HepG2 (cell line): ENCODE measurements around the gene CILP2.

Experiments used
- GLI4 ChIP-seq: sonication (generic); formaldehyde crosslinking; IDR thresholded peaks from 2 replicates; pipeline ENCODE4 v1.5.1; 2020; ENCODE audit warnings: missing genetic modification reagents, mild to moderate bottlenecking, moderate library complexity, borderline replicate concordance
- HMG20A ChIP-seq: IDR thresholded peaks from 2 replicates; pipeline ENCODE4 v1.6.1; 2016; ENCODE audit warnings: borderline replicate concordance
- KDM6A ChIP-seq: IDR thresholded peaks from 2 replicates; pipeline ENCODE4 v1.6.1; 2016; ENCODE audit warnings: low read depth
- NR3C1 ChIP-seq: sonication (generic); formaldehyde crosslinking; IDR thresholded peaks from 2 replicates; pipeline ENCODE4 v1.4.0; 2020; ENCODE audit warnings: missing genetic modification reagents
- POLR2AphosphoS5 ChIP-seq: IDR thresholded peaks from 2 replicates; pipeline ENCODE4 v1.6.1; 2012; ENCODE audit warnings: low read depth, low read length
- PRDM15 ChIP-seq: sonication (generic); formaldehyde crosslinking; IDR thresholded peaks from 2 replicates; pipeline ENCODE4 v1.4.0; 2020; ENCODE audit warnings: missing genetic modification reagents
- SPEN ChIP-seq: sonication (generic); formaldehyde crosslinking; IDR thresholded peaks from 2 replicates; pipeline ENCODE4 v1.5.1; 2020; ENCODE audit warnings: low read depth, mild to moderate bottlenecking, missing genetic modification reagents
- ZNF138 ChIP-seq: sonication (generic); formaldehyde crosslinking; IDR thresholded peaks from 2 replicates; pipeline ENCODE4 v1.5.0; 2020; ENCODE audit warnings: mild to moderate bottlenecking, low read depth, missing genetic modification reagents
- ZNF207 ChIP-seq: fragments of 450-650 bp; IDR thresholded peaks from 2 replicates; pipeline ENCODE4 v1.6.1; 2016; ENCODE audit warnings: antibody characterized with exemption, borderline replicate concordance
- ZNF407 ChIP-seq: sonication (generic); formaldehyde crosslinking; IDR thresholded peaks from one replicate; pipeline ENCODE4 v1.5.1; 2020; ENCODE audit warnings: mild to moderate bottlenecking, missing genetic modification reagents; ENCODE audit errors: not compliant biosample characterization
- ZNF740 ChIP-seq: sonication (generic); formaldehyde crosslinking; IDR thresholded peaks from 2 replicates; pipeline ENCODE4 v1.4.0; 2020; ENCODE audit warnings: missing genetic modification reagents
- TF ChIP-seq, protein P1 (sequence below): sonication (generic); formaldehyde crosslinking; IDR thresholded peaks from 2 replicates; pipeline ENCODE4 v1.5.0; 2020; ENCODE audit warnings: mild to moderate bottlenecking, missing genetic modification reagents, moderate library complexity

DNA sequence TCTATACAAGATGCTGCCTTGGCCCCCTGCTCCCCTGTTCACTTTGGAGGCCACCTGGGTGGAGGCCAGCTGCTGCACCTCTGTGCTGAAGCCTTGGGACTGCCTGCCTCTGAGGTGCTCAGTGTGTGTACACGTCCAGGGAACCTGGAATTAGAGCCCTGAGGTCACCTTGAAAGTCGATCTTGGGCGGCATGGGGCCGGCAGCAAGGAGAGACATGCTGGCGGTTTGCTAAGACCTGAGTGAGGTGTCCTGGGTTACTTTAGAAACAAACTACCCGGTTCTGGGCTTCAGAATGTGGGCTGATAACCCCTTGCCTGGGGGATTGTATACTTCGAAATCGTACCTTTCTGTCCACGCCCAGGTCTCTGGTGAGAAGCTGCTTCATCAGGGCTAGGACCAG is 48.3 kb upstream of the CILP2 start:
- TF ChIP-seq, protein P1, sequence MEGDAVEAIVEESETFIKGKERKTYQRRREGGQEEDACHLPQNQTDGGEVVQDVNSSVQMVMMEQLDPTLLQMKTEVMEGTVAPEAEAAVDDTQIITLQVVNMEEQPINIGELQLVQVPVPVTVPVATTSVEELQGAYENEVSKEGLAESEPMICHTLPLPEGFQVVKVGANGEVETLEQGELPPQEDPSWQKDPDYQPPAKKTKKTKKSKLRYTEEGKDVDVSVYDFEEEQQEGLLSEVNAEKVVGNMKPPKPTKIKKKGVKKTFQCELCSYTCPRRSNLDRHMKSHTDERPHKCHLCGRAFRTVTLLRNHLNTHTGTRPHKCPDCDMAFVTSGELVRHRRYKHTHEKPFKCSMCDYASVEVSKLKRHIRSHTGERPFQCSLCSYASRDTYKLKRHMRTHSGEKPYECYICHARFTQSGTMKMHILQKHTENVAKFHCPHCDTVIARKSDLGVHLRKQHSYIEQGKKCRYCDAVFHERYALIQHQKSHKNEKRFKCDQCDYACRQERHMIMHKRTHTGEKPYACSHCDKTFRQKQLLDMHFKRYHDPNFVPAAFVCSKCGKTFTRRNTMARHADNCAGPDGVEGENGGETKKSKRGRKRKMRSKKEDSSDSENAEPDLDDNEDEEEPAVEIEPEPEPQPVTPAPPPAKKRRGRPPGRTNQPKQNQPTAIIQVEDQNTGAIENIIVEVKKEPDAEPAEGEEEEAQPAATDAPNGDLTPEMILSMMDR (CRISPR knock-in tag) = no peak
- no peak for TF ChIP-seq SPEN
- no peak for TF ChIP-seq HMG20A (CRISPR knock-in tag)
- TF ChIP-seq ZNF207 = no peak
- no peak for TF ChIP-seq GLI4 (CRISPR knock-in tag)
- TF ChIP-seq ZNF407 = no peak
- TF ChIP-seq NR3C1 (CRISPR knock-in tag) = no peak
- TF ChIP-seq ZNF138 (CRISPR knock-in tag) = no peak
- no peak for TF ChIP-seq ZNF740 (CRISPR knock-in tag)
- TF ChIP-seq POLR2AphosphoS5 = no peak
- TF ChIP-seq PRDM15 = no peak
- no peak for TF ChIP-seq KDM6A
